ENCODE results near the gene ASCL5.

The ASCL5 gene

GRCh38 chr1:201134405-201134804 is 7.4 kb upstream of the ASCL5 start:
- DNase-seq = no peak

- DNase-seq = no peak
These were observed 4.4 kb upstream of the ASCL5 start for GRCh38 chr1:201131398-201131797.

GRCh38 chr1:201128962-201129361 is 2.0 kb upstream of the ASCL5 start:
- DNase-seq = no peak

GRCh38 chr1:201128476-201128875 is 1.5 kb upstream of the ASCL5 start:
- no peak for DNase-seq

DNA sequence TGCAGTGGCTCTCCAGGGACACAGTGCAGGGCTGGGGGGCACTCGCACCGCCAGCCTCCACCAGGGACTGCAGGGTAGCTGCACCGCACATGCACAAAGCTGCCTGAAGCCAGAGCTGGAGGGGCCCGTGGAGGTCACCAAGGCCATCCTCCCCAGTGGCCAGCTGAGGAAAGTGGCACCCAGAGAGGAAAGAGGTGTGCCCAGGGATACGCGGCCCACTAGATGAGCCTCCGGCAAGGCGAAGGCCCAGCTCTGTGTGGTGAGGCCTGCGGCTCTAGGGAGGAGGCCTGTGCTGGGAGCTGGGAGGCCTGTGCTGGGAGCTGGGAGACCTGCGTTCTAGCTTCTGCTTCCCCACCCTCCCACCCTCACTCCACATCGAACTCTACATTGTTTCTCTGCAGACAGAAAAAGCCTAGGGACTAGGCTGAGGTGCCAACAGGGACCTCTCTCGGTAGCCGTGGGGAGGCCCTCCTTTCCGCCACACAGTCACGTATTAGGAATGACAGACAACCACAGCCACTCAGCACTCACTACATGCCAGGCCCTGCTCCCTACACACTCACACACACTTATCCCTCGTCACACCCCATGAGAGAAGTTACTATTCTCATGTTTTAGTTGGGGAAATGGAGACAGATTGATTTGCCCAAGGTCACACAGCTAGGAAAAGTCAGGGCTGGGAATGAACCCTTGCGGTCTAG is 921 bp upstream of the ASCL5 start:
- no peak for DNase-seq

GRCh38 chr1:201126463-201126831 is 537 bp downstream of the ASCL5 start:
- DNase-seq = no peak

DNA sequence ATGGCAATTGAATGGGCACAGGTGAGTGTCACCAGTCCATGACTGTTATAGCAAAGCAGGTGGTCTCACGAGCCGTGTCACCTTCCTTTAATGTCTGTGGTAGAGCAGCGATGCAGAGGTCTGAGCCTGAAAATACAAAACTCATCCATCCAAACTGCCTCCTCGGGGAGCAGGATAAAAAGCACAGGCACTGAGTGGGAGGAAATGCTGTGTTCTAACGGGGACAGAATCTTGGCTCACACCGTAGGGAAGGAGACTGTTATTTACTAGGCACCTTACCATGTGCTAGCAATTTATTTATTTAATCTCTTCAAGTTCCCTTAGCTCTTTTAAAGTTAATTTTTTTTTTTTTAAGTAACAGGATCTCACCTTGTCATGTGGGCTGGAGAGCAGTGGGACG is 1.2 kb downstream of the ASCL5 start:
- no peak for DNase-seq

DNA sequence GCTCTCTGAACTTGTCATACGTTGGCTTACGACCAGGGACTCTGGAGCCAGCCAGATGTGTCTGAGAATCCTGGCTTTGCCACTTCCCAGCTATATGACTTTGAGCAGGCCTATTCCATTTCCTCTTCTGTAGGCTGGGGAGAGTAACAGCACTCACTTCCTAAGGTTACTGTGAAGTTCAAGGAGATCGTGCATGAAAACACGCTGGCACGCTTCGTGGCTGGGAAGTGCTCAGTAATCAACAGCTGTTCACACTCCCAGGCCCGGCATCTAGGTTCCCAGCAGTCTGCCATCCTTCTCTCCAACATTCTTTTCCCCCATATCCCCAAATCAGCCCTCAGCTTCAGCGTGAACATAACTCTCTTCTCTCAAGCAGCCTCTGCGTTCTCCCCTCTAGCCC is 2.0 kb downstream of the ASCL5 start:
- no peak for DNase-seq

- no peak for DNase-seq
These were observed 3.1 kb downstream of the ASCL5 start for GRCh38 chr1:201123866-201124265.

- DNase-seq = peak; percentile 79
These were observed 4.5 kb downstream of the ASCL5 start for GRCh38 chr1:201122321-201122957.

- DNase-seq = peak; percentile 80
These were observed 7.5 kb downstream of the ASCL5 start for GRCh38 chr1:201119206-201120197.

DNA sequence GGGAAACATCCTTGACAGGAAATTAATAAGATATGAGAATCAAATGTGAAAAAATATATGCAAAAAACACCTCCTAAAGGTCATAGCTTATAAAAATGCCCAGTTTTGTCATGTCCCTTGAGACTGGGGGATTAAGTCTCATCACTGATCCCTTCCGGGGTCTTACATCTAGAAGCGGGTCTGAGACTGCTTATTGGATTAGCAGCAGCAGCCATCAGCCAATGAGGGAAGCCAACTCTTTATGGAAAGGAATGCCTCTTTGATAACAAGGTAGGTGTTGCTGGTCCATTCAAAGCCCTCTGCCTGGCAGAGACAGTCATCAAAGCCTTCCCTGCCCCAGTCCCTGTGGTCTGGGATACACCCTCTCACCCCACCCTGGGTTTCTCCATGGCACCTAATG is 10.9 kb downstream of the ASCL5 start:
- peak; percentile 98 for DNase-seq

DNA sequence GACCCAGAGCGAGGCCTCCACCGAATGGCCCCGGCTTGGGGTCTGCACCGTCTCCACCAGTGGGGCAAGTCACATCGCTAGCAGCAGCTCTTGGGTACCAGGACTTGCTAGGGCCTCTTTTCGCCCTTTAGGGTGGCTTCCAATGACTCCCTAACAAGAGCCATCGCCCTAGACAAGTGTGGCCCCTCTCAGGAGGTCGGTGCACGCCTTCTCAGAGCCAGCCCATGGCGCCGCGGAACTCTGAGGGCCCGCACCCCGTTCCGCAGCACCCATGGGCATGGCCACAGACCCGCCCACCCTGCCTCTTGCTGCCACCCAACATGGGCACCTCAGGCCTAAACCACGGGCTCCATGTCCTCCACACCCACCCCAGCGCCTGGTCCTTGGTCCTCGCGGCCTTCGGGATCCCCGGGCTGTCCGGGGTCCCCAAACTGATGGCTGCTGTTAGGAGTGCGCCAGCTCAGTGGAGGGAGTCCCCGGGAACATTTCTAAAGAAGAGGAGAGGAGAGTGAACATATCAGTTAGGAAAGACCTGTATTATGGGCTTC is 11.5 kb downstream of the ASCL5 start:
- DNase-seq = no peak

- peak; percentile 98 for DNase-seq
These were observed 12.5 kb downstream of the ASCL5 start for GRCh38 chr1:201114245-201115131.

DNA sequence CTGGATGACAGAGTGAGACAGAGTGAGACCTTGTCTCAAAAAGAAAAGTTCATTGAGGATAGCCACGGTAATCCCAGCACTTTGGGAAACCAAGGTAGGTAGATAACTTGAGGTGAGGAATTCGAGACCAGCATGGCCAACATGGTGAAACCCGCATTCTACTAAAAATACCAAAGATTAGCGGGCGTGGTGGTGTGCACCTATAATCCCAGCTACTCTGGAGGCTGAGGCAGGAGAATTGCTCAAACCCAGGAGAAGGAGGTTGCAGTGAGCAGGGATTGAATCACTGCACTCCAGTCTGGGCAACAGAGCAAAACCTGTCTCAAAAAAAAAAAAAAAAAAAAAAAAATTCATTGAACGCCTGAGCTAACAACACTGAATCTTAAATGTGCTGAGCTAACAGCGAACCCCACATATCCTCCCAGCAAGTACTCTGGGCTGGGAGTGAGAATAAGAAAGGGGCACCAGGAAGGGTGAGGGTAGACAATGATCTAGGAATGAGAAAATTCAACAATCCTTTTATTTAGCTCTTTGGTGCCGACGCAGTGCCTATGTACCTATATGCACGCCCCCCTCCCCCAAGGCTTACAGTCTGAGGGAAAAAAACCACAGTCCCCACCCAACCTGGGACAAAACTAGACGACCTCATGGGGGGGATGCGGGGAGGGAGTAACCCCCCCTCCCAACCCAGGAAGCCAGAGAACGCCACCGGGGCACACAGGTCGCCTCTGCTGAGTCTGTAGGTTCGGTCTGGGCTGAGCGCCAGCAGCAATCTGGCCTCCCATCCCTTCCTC is 13.3 kb downstream of the ASCL5 start:
- no peak for DNase-seq

- DNase-seq = no peak
These were observed 14.1 kb downstream of the ASCL5 start for GRCh38 chr1:201112926-201113325.

DNA sequence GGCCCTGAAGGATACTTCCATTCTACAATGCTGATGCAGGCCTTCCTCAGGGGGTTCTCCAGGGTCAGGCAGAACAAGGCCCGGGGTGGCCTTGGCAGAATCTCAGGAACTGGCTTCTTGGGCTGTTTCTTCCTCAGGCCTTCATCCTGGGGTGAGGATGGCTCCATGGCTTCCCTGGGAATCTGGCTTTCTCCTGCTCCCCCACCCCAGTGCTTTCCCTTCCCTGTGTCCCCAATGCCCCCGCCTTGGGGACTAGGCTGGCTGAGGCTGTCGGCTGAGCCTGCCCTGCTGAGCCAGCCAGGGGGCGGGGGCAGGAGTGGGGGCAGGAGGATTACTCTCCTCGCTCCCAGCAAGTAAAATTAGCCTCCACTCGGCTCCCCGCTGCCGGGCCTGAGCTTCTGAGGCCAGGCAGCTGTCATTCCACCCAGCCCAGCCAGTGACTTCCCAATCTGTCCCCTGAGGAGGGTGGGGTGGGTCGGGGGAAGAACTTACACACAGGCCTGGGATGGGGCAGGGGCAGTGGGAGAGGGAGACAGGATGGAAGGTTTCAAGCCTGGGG is 14.7 kb downstream of the ASCL5 start, which contains the start of gene CACNA1S:
TSS of gene CACNA1S (minus strand) at position 254 of the 559 bp plus-strand sequence. CDS start at position 167, 87 bp downstream.
- peak; percentile 96 for DNase-seq

GRCh38 chr1:201111672-201112071 is 15.3 kb downstream of the ASCL5 start:
- DNase-seq = no peak

- no peak for DNase-seq
These were observed 15.8 kb downstream of the ASCL5 start for GRCh38 chr1:201111156-201111555.

GRCh38 chr1:201110616-201111015 is 16.4 kb downstream of the ASCL5 start:
- no peak for DNase-seq

- DNase-seq = no peak
These were observed 16.8 kb downstream of the ASCL5 start for GRCh38 chr1:201110138-201110537.
